Smooth muscle cell (in vitro differentiated cells): Measurements from ENCODE around the gene OR13C2. TPM values are rescaled to one million over a fixed set of nuclear protein-coding genes. Genes with fewer than 3 reads are reported as not detected.
"Not testable (repeated sequence)": the region's sequence is repeated elsewhere in the genome, so short reads cannot be mapped to it uniquely, and the experiment has no call there.

Source experiments
- DNase-seq: peaks from one replicate; lab custom pipeline; 2025; ENCODE audit not compliant: unreplicated experiment; lab: John Stamatoyannopoulos, UW
- H2AFZ ChIP-seq: fragments of 200-600 bp; sonication (generic); 2 replicates; pipeline ENCODE4 v1.6.0; 2016; ENCODE audit warnings: antibody characterized with exemption, low read depth, mild to moderate bottlenecking
- H3F3A ChIP-seq: fragments of 200-600 bp; sonication (generic); 2 replicates; pipeline ENCODE4 v1.6.0; 2017; ENCODE audit warnings: antibody characterized with exemption, low read depth
- H3K27ac ChIP-seq: fragments of 200-600 bp; sonication (generic); 2 replicates; pipeline ENCODE4 v1.5.1; 2016; ENCODE audit warnings: low read depth, mild to moderate bottlenecking
- H3K27me3 ChIP-seq: fragments of 200-600 bp; sonication (generic); 2 replicates; pipeline ENCODE4 v1.6.1; 2016; ENCODE audit warnings: low read depth, mild to moderate bottlenecking
- H3K36me3 ChIP-seq: fragments of 200-600 bp; sonication (generic); 2 replicates; pipeline ENCODE4 v1.5.1; 2016; ENCODE audit warnings: low read depth
- H3K4me1 ChIP-seq: fragments of 200-600 bp; sonication (generic); 2 replicates; pipeline ENCODE4 v1.5.1; 2016; ENCODE audit warnings: low read depth
- H3K4me2 ChIP-seq: fragments of 200-600 bp; sonication (generic); 2 replicates; pipeline ENCODE4 v1.6.0; 2016; ENCODE audit warnings: mild to moderate bottlenecking
- H3K4me3 ChIP-seq: fragments of 200-600 bp; sonication (generic); 2 replicates; pipeline ENCODE4 v1.5.1; 2016; ENCODE audit warnings: mild to moderate bottlenecking
- H3K79me2 ChIP-seq: fragments of 200-600 bp; sonication (generic); 2 replicates; pipeline ENCODE4 v1.6.0; 2016; ENCODE audit warnings: low read depth, mild to moderate bottlenecking
- H3K9ac ChIP-seq: fragments of 200-600 bp; sonication (generic); 2 replicates; pipeline ENCODE4 v1.6.0; 2016; ENCODE audit warnings: low read depth
- H3K9me3 ChIP-seq: fragments of 200-600 bp; sonication (generic); replicated peaks from 2 replicates; pipeline ENCODE4 v1.5.1; 2016; ENCODE audit warnings: low read depth
- H4K20me1 ChIP-seq: fragments of 200-600 bp; sonication (generic); 2 replicates; pipeline ENCODE4 v1.6.0; 2016; ENCODE audit warnings: low read depth
- WGBS: methylation state at CpG from one replicate; pipeline ENCODE4 v1.1.7; 2016; ENCODE audit warnings: low lambda C conversion rate; 5-methylcytosine and 5-hydroxymethylcytosine counted together
- polyA plus RNA-seq: library from polyadenylated mRNA; unstranded; fragments of >200 nt; fragmentation: Nextera tagmentation; extraction: Ambion mirVana; gene quantifications from 2 replicates; pipeline ENCODE4 v1.2.1, GENCODE V29; 2016
- total RNA-seq: library from RNA; depleted of rRNA; stranded (reverse); fragments of >200 nt; gene quantifications from 2 replicates; pipeline ENCODE4 v1.2.3, GENCODE V29; 2014
- TF ChIP-seq, protein P1 (sequence below): fragments of 200-600 bp; sonication (generic); IDR thresholded peaks from 2 replicates; pipeline ENCODE4 v1.5.1; 2017; ENCODE audit warnings: borderline replicate concordance, mild to moderate bottlenecking, antibody characterized with exemption; ENCODE audit not compliant: insufficient read depth, poor library complexity, severe bottlenecking

OR13C2 gene, protein sequence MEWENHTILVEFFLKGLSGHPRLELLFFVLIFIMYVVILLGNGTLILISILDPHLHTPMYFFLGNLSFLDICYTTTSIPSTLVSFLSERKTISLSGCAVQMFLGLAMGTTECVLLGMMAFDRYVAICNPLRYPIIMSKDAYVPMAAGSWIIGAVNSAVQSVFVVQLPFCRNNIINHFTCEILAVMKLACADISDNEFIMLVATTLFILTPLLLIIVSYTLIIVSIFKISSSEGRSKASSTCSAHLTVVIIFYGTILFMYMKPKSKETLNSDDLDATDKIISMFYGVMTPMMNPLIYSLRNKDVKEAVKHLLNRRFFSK
- total RNA-seq = not detected in 2 replicates
- polyA plus RNA-seq = not detected in 2 replicates

DNA sequence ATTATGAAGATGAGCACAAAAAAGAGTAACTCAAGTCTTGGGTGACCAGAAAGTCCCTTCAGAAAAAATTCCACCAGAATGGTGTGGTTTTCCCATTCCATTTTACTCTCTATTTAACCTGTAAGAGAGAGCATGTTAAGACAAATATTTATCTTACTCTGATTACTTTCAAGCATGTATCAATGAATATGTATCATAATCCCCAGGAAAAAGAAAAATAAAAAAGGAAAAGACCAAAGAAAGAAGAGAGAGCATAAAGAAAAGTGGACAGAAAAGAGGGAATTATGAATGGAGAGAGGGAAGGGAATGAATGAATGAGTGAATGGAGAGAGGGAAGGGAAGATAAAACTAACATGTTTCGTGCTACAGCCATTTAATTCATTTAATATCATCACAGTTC lies at the start of gene OR13C2:
TSS of gene OR13C2 (minus strand) at position 101 of the 400 bp plus-strand sequence. CDS start at position 101, 0 bp downstream.
- not testable (repeated sequence) for H3K79me2 ChIP-seq, DNase-seq, H4K20me1 ChIP-seq, H3K27me3 ChIP-seq, H2AFZ ChIP-seq, H3K36me3 ChIP-seq, H3K9me3 ChIP-seq, H3F3A ChIP-seq, H3K27ac ChIP-seq, H3K9ac ChIP-seq, H3K4me3 ChIP-seq, H3K4me2 ChIP-seq
- peaks cover 11% of the 10 kb centered on the region for H3K4me1 ChIP-seq
- 75% methylated on average over 1 of the region's 1 CpG for WGBS

DNA sequence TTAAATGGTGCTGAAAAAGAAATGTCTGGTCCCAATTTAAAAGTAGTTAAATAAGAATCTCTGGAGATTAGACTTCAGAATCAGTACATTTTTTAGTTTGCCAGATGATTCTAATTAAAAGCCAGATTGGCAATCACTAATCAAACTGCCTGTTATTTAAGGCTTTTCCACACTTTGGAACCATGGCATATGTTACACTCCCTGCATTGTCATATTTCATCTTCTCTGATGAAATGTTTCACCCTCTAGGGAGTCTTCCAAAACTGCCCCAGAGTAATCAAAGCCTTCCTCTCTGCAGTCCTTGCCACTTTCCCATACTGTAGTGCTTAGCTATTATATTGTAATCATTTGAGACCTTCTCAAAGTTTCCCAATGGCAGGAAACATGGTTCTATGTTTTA lies 30.0 kb upstream of the OR13C2 start:
- Histone ChIP-seq H3K4me2 (no peak overlapping the region), H2AFZ (no peak overlapping the region), H4K20me1 (no peaks in the 10 kb centered on the region), H3K9me3 (no peaks in the 10 kb centered on the region), H3K79me2 (no peaks in the 10 kb centered on the region), H3K27ac (no peak overlapping the region), H3F3A (no peaks in the 10 kb centered on the region), H3K4me3 (no peak overlapping the region), H3K36me3 (no peaks in the 10 kb centered on the region), H3K27me3 (no peaks in the 10 kb centered on the region), H3K4me1 (no peaks in the 10 kb centered on the region), H3K9ac (no peak overlapping the region)
- TF ChIP-seq, protein P1, sequence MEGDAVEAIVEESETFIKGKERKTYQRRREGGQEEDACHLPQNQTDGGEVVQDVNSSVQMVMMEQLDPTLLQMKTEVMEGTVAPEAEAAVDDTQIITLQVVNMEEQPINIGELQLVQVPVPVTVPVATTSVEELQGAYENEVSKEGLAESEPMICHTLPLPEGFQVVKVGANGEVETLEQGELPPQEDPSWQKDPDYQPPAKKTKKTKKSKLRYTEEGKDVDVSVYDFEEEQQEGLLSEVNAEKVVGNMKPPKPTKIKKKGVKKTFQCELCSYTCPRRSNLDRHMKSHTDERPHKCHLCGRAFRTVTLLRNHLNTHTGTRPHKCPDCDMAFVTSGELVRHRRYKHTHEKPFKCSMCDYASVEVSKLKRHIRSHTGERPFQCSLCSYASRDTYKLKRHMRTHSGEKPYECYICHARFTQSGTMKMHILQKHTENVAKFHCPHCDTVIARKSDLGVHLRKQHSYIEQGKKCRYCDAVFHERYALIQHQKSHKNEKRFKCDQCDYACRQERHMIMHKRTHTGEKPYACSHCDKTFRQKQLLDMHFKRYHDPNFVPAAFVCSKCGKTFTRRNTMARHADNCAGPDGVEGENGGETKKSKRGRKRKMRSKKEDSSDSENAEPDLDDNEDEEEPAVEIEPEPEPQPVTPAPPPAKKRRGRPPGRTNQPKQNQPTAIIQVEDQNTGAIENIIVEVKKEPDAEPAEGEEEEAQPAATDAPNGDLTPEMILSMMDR = no peak
- no peak for DNase-seq

DNA sequence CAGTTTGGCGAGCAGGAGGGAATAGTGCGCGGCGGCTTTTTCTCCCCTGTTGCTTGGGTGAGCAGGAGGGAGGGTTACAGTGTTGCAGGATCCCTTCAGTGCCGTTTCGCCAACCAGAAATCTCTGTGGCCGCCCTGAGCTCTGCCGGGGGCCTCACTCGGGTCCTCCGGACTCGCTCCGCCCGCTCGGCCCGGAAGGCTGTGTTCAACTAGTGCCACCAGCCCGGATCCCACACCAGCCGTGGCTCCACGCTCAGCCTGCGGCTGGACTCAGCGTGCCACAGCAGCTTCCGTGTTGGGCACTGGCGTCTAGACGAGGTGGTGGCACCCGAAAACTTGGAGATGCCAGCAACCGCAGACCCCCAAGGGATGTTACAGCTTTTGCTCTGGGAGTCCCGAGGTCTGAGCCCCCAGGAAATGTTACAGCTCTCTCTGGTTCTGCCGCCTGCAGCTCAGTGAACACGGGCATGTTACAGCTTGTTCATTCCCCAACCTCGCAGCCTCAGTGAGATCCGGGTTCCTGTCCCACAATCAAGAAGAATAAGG lies 28.6 kb upstream of the OR13C2 start:
- H3K79me2 ChIP-seq = no peaks in the 10 kb centered on the region
- WGBS = 91% methylated on average over 30 of the region's 30 CpGs

DNA sequence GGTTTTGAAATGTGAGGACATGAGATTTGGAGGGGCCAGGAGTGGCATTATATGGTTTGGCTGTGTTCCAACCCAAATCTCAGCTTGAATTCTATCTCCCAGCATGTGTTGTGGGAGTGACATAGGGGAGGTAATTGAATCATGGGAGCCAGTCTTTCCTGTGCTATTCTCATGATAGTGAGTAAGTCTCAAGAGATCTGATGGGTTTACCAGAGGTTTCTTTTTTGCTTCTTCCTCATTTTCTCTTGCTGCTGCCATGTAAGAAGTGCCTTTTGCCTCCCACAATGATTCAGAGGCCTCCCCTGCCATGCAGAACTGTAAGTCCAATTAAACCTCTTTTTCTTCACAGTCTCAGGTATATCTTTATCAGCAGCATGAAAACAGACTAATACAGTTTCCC lies 20.5 kb upstream of the OR13C2 start:
- H3K9ac ChIP-seq, H3K4me2 ChIP-seq, H3F3A ChIP-seq, H3K4me1 ChIP-seq, H3K27me3 ChIP-seq, H4K20me1 ChIP-seq, H3K79me2 ChIP-seq, DNase-seq, H3K27ac ChIP-seq, H3K36me3 ChIP-seq, H3K9me3 ChIP-seq, H2AFZ ChIP-seq, H3K4me3 ChIP-seq: not testable (repeated sequence)

More for the DNA sequence above, 28.6 kb upstream of the OR13C2 start:
- H3K36me3 ChIP-seq = no peaks in the 10 kb centered on the region
- no peaks in the 10 kb centered on the region for H4K20me1 ChIP-seq
- DNase-seq = no peak
- TF ChIP-seq, protein P1 = no peak
- H2AFZ ChIP-seq = no peak overlapping the region
- H3F3A ChIP-seq = no peaks in the 10 kb centered on the region
- H3K4me3 ChIP-seq = no peak overlapping the region
- no peak overlapping the region for H3K9ac ChIP-seq
- no peak overlapping the region for H3K27ac ChIP-seq
- H3K4me1 ChIP-seq = no peaks in the 10 kb centered on the region
- H3K9me3 ChIP-seq = no peaks in the 10 kb centered on the region
- H3K27me3 ChIP-seq = no peaks in the 10 kb centered on the region
- no peak overlapping the region for H3K4me2 ChIP-seq

DNA sequence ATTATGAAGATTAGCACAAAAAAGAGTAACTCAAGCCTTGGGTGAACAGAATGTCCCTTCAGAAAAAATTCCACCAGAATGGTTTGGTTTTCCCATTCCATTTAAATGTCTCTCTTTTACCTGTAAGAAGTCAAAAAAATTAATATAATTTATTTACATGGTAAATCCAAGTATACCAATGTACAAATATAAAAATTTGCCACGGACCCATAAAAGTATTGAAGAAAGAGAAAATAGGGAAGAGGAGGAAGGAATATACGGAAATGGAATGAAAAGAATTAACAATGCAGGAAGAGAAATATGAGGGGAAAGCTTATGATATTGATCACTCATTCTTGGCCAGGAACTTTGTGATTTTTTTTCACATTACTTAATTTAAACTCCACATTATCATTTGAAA lies 12.7 kb upstream of the OR13C2 start, which contains the start of gene OR13C9:
TSS of gene OR13C9 (minus strand) at position 101 of the 400 bp plus-strand sequence. CDS start at position 101, 0 bp downstream.
- no peaks in the 10 kb centered on the region for H3F3A ChIP-seq
- no peak within 1 kb of the TSS for H3K9ac ChIP-seq
- H3K27me3 ChIP-seq = no peaks in the 10 kb centered on the region
- 74% methylated on average over 2 of the region's 2 CpGs for WGBS
- H3K79me2 ChIP-seq = no peaks in the 10 kb centered on the region
- no peaks in the 10 kb centered on the region for H3K36me3 ChIP-seq
- H3K4me3 ChIP-seq = no peak within 1 kb of the TSS
- TF ChIP-seq, protein P1 = no peak
- DNase-seq = no peak
- no peaks in the 10 kb centered on the region for H4K20me1 ChIP-seq
- H3K9me3 ChIP-seq = no peaks in the 10 kb centered on the region
- H3K4me2 ChIP-seq = no peak within 1 kb of the TSS
- no peaks in the 10 kb centered on the region for H3K4me1 ChIP-seq
- H3K27ac ChIP-seq = no peak within 1 kb of the TSS
- no peak within 1 kb of the TSS for H2AFZ ChIP-seq
